Middle frontal gyrus (tissue), 1 donor: ENCODE data around the gene SUSD6.
"Not testable (repeated sequence)": the region's sequence is repeated elsewhere in the genome, so short reads cannot be mapped to it uniquely, and the experiment has no call there.

Experiments
- DNase-seq: peaks from one replicate; pipeline ENCODE4 v3.0.0-alpha.2; 2015; ENCODE audit warnings: low spot score; ENCODE audit errors: extremely low spot score

SUSD6 gene

DNA sequence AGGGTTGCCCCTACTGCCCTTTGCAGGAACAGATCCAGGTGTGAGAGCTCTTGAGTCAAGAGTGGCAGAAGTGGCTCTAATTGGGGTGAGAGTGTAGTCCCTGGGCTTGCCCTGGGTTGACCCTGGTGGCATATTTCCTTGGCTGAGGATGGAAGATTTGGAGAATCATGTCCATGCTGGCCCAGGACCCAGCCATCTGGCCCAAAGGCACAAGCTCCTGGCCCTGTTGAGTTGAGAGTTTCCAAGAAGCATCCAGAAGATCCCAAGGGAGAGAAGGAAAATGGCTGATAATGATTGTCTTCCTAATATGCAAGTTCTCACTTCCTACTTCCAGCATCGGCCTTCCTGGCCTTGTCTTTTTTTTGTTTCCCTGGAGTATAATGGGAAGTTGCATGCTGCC is 100.1 kb downstream of the SUSD6 start:
- DNase-seq = no peak

- no peak for DNase-seq
Observed at GRCh38 chr14:69711881-69712560, 100.6 kb downstream of the SUSD6 start.

GRCh38 chr14:69712599-69713088 is 101.2 kb downstream of the SUSD6 start:
- DNase-seq = no peak

DNA sequence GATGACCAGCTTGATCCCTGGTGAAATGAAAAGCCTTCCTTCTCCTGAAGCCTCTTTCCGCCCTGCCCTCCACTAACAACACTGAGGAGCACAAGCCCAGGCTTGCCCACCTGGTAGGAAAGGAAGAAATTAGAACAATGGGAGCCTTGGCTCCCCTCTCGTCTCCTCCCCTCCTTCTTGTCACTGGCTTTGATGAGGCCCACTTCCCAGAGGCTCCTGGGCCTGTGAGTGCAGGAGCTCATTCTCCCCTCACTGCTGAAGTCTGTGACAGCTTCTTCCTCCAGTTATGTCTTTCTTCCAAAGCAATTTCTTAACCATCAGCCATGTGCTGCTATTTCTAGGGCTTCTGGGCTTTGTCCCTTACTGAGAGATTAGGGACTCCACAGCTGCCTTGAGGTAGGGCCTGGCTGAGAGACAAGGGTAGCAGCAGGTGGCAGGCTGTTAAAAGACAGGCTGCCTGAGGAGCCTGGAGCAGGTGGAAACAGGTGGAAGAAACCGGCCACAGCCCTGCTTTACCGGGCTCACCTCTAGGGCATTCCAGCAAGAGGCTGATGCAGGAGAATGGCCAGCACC is 101.9 kb downstream of the SUSD6 start:
- no peak for DNase-seq

DNA sequence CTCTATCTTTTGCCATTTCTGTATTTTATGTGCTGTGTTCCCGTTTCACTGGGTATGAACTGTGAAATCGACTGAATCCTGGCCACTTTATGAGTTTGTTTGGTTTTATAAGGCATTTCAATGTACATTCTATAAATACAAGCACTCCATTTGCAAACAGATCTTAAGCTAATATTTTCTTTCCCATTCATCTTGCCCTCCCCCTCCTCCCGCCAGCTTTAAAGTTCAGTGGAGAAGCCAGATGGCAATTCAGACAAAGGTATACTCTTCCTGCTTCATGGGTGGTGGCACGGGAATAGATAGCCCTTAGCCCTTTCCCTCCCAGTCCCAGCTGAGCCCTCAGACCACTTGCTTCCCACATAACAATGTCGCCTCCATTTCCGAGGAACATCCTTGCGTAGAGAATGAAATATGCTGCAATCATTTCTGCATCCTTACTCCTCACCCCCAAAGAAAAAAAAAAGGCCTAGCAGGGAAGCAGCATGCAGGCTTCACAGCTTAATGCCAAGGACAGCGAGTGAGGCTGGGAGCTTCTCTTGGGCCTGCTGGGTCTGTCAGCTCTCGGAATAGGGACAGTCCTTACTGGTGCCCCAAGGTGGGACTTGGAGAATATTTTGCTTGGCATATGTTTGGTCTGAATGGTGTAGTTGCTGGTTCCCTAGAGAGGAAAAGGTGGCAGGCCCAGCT is 102.7 kb downstream of the SUSD6 start:
- DNase-seq = no peak

DNA sequence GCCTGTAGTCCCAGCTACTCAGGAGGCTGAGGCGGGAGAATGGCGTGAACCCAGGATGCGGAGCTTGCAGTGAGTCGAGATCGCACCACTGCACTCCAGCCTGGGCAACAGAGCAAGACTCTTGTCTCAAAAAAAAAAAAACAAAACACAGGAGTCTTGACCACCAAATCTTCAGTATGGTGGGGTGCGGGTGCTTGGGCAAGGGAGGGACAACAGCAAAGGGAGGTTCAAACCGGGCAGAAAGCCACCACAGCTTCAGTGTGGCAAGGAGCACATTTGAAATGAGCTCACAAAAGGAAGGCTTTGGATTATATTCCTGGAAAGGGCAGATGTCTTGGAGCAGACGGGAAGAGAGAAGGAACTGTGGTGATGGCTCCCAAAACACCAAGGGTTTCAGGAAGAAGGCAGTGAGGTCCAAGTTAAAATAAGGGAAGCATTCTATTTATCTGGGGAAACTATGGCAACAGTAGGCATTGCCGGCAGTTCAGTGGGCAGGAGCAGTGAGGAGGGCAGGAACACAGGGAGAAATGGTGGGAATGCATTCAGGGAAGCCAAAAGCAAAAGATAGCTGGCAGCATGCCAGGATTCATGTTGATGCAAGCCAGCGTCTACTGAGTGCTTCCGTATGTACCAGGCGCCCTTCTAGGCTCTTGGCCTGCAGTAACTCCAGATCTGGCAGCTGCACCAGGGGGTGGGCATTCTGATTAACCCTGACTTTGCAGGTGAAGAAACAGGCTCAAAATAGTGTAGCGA is 104.5 kb downstream of the SUSD6 start:
- no peak for DNase-seq

- no peak for DNase-seq
Observed at GRCh38 chr14:69716478-69717187, 105.2 kb downstream of the SUSD6 start.

GRCh38 chr14:69718614-69719013 is 107.2 kb downstream of the SUSD6 start:
- DNase-seq = not testable (repeated sequence)

DNA sequence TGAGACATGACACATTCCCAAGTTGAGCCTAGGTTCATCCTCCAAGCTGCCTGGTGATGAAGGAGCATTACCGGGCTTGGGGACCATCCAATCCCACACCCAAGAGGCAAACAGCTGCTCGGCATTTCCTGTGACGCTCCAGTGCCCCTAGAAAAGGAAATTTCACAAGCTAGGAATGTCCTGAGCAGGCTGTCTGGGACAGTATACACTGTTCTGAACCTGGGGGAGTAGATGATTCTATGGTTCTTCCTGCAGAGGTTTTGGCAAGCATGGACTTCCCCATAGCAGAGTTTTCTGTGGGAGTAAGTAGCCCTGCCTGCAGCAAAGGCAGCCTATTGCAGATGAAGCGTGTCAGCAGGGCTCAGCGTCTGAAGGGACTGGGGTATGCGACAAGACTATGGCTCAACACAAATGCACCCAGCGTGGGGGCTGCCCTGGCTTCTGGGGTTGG is 108.1 kb downstream of the SUSD6 start:
- DNase-seq = no peak

- DNase-seq = no peak
Observed at GRCh38 chr14:69720912-69721311, 109.5 kb downstream of the SUSD6 start.

DNA sequence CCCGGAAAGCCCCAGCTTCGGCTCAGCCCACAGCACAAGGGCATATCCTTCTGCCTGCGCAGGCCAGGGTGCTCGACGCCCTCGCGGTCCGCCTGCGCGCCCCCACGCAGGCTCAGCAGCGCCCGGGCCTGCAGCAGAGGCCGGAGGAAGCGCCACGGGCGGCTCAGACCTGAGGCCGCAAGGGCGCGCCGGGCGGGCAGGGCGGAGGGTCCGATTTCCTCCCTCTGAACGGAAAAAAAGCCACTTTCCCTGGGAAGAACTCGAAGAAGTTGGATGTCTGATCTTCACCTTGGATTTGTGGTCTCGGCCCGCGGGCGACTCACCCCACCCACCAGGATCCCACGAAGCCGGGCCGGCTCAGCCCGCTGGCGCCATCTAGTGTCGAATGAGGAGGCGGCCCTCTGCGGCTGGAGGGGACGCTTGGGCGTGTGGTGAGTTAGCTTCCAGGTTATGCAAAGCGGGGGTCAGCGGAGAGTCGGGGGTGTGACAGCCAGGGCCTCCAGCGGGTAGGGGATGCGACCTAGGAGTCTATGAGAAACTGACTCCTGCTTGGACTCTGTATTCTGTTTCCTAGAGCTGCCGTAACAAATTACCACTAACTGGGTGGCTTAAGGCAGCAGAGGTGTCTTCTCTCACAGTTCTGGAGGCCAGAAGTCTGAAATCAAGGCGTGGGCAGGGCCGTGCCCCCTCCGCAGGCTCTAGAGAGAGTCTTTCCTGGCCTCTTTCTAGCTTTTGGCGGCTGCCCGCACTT is 115.5 kb downstream of the SUSD6 start:
- peak; percentile 61 for DNase-seq

- no peak for DNase-seq
Observed at GRCh38 chr14:69727860-69728259, 116.5 kb downstream of the SUSD6 start.

DNA sequence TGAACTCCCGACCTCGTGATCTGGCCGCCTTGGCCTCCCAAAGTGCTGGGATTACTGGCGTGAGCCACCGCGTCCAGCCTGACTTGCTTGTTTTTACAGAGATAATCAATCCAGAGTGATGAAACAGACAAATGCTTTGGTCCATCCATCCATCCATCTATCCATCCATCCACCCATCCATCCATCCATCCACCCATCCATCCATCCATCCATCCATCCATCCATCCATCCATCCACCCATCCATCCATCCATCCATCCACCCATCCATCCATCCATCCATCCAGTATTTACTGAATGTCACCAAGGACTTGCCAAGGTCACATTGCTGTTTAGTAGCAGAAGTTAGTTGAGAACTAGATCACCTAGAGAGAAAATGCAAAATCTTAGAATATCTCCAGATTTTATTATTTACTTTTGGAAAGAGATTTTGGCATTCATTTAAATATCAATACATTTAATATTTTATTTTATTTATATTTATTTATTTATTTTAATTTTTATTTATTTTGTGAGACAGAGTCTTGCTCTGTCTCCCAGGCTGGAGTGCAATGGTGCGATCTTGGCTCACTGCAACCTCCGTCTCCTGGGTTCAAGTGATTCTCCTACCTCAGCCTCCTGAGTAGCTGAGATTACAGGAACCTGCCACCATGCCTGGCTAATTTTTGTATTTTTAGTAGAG is 120.7 kb downstream of the SUSD6 start:
- not testable (repeated sequence) for DNase-seq

DNA sequence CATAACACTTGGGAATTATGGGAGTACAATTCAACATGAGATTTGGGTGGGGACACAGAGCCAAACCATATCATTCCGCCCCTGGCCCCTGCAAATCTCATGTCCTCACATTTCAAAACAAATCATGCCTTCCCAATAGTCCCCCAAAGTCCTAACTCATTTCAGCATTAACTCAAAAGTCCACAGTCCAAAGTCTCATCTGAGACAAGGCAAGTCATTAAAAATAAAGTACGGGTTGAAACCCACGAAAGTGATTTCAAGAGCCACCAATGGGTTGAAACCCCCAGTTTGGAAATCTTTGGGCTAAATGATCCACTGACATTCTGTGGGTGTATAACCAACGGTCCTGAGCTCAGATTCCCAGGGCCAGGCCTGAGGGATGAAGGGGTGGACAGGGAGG is 125.0 kb downstream of the SUSD6 start:
- DNase-seq = not testable (repeated sequence)

DNA sequence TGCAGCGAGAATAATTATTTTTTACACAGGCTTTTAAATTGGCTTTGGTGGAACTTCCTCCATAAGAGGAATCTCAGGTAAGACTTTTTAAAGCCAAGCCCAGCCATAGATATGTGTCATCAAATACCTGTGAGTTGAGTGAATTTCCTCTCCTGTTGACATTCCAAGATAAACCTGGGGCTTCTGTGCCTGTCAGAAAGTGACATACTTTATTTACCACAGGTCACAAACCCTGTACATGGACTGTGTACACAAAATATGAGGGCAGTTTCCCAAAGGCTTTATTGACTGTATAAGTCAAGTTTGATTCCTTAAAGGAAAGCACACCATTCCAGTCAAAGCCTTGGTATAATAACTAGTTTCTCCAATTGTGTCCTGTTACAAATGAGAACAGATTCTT is 129.7 kb downstream of the SUSD6 start:
- DNase-seq = no peak

DNA sequence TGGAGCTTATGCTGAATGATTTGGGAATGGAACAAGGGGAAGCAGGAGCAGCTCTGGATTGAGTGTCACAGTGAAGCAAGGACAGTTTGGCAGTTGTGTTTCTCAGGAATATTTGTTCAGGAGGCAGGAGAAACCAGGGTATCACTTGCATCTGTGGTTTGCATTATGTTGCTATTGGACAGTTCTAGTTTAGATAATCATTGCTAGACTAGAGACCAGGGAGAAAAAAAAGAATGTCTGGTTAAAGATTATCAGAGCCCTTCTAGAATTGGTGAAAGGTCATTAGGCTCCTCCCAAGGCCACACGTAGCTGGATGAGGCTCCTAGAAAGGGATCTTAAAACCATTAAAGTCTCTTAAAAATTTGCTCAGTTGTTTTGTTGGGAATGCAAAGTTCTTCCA is 138.6 kb downstream of the SUSD6 start:
- DNase-seq = no peak

DNA sequence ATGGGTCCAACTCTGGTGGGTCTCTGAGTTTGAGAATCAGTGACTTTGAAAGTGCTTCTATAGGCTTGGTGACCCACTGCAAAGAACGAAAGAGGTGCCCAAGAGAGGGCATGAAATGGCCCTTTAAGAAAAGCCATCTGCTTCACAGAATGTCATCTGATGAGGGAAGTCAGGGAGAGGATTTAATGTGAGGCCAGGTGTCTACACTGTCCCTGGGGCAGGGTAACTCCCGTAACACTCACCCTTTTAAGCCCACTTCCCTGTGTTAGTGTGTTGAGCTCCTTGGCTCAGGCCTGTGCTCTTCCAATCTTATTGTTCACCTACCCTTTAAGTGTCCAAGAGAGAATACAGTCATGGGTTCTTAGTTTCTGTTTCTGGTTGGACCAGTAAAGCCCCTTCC is 139.1 kb downstream of the SUSD6 start:
- no peak for DNase-seq

DNA sequence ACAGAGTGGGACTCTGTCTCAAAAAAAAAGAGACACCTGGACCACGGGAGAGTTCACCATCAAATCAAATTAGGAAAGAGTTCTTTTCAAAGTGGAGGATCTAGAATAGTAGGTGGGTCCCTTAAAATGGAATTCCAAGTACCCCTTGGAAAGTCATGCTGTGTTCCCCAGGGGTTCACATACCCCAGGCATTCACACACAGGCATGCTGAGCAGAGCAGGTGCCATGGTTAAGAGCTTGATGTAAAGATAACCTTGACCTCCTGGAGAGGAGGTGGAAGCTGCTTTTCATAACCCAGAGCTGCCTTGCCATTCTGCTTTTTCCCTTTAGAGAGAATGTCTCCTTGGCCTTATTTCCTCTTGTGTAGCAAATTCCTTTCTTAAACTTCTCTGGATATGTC is 141.4 kb downstream of the SUSD6 start:
- no peak for DNase-seq

DNA sequence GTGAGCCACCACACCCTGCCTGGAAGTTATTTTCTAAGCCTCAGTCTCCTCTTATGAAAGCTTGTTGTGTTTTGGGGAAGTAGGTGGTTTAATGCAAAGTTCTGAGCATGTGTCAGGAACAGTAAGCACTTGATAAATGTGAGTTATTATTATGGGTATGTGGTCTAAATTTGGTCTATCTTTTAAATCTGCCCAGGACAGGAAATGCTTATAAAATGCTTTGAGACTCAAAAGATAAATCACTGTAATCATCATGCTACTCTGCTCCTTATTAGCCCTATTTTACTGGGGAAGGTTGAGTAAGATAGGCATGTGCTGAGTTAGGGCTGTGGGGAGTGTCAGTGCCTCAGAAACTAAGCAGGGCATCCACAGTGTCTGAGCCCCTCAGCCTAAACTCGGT is 142.5 kb downstream of the SUSD6 start:
- no peak for DNase-seq

GRCh38 chr14:69754487-69754886 is 143.1 kb downstream of the SUSD6 start:
- DNase-seq = no peak
